ENCODE data around the gene PLEKHG5. TPM values are rescaled to one million over a fixed set of nuclear protein-coding genes. Genes with fewer than 3 reads are reported as not detected.

PLEKHG5 gene
- total and polyA plus RNA-seq, 9 donors: 2.0 to 13.1 (median 9.4) TPM

DNA sequence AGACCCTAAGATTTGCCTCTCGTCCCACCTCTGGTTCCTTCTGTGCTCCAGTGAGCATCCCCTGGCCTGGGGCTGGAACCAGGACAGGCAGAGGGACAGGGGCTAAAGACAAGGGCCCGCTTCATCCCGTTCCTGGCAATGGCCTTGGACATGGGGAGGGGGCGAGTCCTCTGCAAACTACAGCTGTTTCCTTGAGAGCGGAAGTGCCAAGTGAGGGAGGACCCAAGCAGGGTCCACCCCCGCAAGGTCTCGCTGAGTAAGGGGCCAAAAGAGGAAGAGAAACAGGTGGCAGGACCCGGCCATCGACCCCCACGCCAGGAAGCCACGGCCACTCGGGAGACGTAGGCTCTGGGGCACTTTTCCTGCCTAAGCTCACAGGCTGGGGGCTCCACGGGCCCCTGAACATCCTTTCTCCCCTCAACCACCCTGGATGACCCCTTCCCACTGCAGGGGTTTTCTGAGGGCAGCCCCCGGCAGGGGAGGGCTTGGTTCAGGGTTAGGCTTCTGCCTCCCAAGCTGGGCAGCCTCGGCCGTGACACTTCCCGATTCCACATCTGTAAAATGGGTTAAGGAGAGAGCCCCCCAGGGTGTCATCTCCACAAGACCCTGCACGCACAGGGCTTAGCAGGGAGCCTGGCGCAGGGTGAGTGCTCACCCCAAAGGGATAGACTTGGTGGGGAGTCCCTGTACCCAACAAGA, 17.9 kb upstream of the PLEKHG5 start:
- Histone ChIP-seq H3K27me3 (no peaks in the 10 kb centered on the region), H3K27ac (no peak overlapping the region), H3K36me3 (no peaks in the 10 kb centered on the region), H3K4me1 (ENCODE audit: insufficient read depth) (peaks cover 3% of the 10 kb centered on the region), H3K4me3 (no peak overlapping the region), H3K9me3 (no peaks in the 10 kb centered on the region)
- no peak for DNase-seq
- 41 to 56% (median 51%) methylated on average over 14 to 20 of the region's 20 CpGs for WGBS, 3 donors
- intact Hi-C loops (cut with DNase I): no loop called here
- TF ChIP-seq EP300 (IDR thresholded peaks at IDR 0.05): no peak
- no peak for TF ChIP-seq POLR2A (IDR thresholded peaks at IDR 0.05)
- TF ChIP-seq, protein P1, sequence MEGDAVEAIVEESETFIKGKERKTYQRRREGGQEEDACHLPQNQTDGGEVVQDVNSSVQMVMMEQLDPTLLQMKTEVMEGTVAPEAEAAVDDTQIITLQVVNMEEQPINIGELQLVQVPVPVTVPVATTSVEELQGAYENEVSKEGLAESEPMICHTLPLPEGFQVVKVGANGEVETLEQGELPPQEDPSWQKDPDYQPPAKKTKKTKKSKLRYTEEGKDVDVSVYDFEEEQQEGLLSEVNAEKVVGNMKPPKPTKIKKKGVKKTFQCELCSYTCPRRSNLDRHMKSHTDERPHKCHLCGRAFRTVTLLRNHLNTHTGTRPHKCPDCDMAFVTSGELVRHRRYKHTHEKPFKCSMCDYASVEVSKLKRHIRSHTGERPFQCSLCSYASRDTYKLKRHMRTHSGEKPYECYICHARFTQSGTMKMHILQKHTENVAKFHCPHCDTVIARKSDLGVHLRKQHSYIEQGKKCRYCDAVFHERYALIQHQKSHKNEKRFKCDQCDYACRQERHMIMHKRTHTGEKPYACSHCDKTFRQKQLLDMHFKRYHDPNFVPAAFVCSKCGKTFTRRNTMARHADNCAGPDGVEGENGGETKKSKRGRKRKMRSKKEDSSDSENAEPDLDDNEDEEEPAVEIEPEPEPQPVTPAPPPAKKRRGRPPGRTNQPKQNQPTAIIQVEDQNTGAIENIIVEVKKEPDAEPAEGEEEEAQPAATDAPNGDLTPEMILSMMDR (IDR thresholded peaks at IDR 0.05): no peak

DNA sequence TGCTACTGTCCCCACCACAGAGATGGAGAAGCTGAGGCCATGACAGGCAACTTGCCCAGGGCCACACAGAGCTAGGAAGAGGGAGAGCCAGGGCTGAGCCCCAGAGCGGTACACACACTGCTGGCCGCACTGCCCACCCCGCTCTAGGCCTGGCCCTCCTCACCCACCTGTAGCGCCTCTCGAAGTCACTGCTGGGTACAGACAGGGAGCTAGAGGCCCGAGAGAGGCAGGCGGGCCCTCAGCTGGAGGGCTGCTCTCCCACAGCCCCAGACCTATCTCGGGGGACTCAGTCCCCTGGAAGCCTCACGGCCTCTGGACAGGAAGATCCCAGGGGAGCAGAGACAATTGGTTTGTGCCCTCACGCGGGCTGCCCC, 17.3 kb upstream of the PLEKHG5 start:
- TF ChIP-seq POLR2A (IDR thresholded peaks at IDR 0.05) (no peak), EP300 (IDR thresholded peaks at IDR 0.05) (no peak)
- TF ChIP-seq, protein P1 (IDR thresholded peaks at IDR 0.05): no peak
- 80 to 85% (median 81%) methylated on average over 11 of the region's 11 CpGs for WGBS, 3 donors
- H3K4me1 ChIP-seq (ENCODE audit: insufficient read depth): peaks cover 3% of the 10 kb centered on the region
- no peak overlapping the region for H3K4me3 ChIP-seq
- H3K27me3 ChIP-seq: no peaks in the 10 kb centered on the region
- H3K9me3 ChIP-seq: no peaks in the 10 kb centered on the region
- intact Hi-C loops (cut with DNase I): no loop called here
- DNase-seq: no peak
- H3K27ac ChIP-seq: no peak overlapping the region
- no peaks in the 10 kb centered on the region for H3K36me3 ChIP-seq

DNA sequence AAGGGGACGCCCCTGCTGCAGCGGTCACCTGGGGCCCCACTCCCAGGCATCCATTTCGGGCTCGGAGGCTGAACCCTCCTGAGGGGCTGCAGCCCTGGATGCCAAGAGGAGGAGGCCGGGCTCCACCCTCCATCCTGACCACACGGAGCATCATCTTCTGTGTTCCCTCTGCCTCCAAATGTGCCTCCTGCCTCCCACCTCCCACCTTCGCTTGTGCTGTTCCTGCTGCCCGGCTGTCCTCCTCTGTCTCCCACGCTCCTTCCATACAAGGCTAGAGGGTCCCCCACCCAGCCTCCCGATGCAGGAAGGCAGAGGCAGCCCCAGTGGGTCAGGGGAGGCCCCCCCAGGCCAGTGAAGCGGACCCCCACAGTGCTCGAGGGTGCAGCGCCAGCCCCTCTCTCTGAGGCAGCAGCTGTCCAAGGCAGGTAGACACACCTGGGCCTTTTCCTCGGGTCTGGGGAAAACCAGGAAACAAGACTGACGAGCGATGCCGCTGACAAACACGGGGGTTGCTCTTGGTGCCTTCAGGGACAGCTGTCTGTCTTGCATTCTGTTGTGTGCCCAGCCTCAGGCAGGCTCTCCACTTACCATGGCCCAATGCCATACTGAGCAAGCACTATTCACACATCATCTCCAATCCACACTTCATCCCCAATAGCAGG, 16.8 kb upstream of the PLEKHG5 start:
- no peak for DNase-seq
- Histone ChIP-seq H3K9me3 (no peaks in the 10 kb centered on the region), H3K27me3 (no peaks in the 10 kb centered on the region), H3K4me3 (no peak overlapping the region), H3K4me1 (ENCODE audit: insufficient read depth) (peaks cover 3% of the 10 kb centered on the region), H3K36me3 (no peaks in the 10 kb centered on the region), H3K27ac (no peak overlapping the region)
- intact Hi-C loops (cut with DNase I): no loop called here
- TF ChIP-seq, protein P1 (IDR thresholded peaks at IDR 0.05): no peak
- TF ChIP-seq POLR2A (IDR thresholded peaks at IDR 0.05): no peak
- no peak for TF ChIP-seq EP300 (IDR thresholded peaks at IDR 0.05)
- WGBS, 3 donors: 80 to 84% (median 84%) methylated on average over 17 to 18 of the region's 18 CpGs

DNA sequence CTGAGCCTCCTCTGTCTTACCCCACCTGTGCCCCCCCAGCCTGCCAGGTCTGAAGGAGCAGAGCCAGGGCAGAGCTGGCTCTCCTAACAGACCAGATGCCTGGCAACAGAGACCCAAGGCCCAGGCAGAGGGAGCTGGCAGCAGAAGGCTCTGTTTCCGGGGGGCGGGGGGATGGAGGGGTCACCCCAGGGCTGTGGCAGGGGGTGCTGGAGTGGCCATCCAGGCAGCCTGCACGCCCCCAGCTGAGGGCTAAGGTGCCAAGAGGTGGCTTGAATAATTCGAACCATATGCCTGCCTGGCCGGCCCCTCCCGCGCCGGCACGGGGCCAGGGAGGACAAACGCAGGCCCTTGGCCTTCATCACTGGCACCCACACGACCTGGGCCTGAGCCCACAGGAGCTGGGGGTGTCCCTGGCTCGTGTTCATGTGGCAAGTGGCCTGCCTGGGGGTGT, 16.0 kb upstream of the PLEKHG5 start:
- Histone ChIP-seq H3K4me1 (ENCODE audit: insufficient read depth) (peaks cover 8% of the 10 kb centered on the region), H3K4me3 (no peak overlapping the region), H3K27me3 (no peaks in the 10 kb centered on the region), H3K9me3 (no peaks in the 10 kb centered on the region), H3K27ac (no peak overlapping the region), H3K36me3 (no peaks in the 10 kb centered on the region)
- intact Hi-C loops (cut with DNase I): no loop called here
- TF ChIP-seq, protein P1 (IDR thresholded peaks at IDR 0.05): no peak
- TF ChIP-seq POLR2A (IDR thresholded peaks at IDR 0.05): no peak
- TF ChIP-seq EP300 (IDR thresholded peaks at IDR 0.05): no peak
- WGBS, 3 donors: 51 to 78% (median 74%) methylated on average over 2 to 12 of the region's 12 CpGs
- no peak for DNase-seq
